ENCODE measurements around the gene MLXIPL.

DNA sequence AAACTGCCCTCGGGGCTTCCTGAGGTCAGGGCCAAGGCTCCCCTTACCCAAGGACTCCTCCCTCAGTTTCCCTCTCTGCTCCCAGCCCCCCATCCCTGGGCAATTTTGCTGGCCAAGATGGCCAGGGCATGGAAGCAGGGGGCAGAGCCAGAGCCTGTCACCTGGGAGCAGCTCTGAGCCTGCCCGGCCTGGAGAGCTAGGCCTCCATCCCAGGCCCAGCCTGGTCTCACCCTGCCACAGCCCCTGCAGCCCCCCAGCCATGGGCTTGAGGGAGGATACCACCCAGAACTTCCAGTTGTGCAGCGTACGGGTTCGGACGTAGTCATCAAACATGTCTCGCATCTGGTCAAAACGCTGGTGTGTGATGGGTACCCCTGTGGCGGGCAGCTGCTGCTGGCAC, 29.0 kb downstream of the MLXIPL start:
- TF ChIP-seq, protein P1, sequence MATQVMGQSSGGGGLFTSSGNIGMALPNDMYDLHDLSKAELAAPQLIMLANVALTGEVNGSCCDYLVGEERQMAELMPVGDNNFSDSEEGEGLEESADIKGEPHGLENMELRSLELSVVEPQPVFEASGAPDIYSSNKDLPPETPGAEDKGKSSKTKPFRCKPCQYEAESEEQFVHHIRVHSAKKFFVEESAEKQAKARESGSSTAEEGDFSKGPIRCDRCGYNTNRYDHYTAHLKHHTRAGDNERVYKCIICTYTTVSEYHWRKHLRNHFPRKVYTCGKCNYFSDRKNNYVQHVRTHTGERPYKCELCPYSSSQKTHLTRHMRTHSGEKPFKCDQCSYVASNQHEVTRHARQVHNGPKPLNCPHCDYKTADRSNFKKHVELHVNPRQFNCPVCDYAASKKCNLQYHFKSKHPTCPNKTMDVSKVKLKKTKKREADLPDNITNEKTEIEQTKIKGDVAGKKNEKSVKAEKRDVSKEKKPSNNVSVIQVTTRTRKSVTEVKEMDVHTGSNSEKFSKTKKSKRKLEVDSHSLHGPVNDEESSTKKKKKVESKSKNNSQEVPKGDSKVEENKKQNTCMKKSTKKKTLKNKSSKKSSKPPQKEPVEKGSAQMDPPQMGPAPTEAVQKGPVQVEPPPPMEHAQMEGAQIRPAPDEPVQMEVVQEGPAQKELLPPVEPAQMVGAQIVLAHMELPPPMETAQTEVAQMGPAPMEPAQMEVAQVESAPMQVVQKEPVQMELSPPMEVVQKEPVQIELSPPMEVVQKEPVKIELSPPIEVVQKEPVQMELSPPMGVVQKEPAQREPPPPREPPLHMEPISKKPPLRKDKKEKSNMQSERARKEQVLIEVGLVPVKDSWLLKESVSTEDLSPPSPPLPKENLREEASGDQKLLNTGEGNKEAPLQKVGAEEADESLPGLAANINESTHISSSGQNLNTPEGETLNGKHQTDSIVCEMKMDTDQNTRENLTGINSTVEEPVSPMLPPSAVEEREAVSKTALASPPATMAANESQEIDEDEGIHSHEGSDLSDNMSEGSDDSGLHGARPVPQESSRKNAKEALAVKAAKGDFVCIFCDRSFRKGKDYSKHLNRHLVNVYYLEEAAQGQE (IDR thresholded peaks at IDR 0.05; ENCODE audit: borderline replicate concordance) = no peak
- TF ChIP-seq EZH2 (IDR thresholded peaks at IDR 0.05; ENCODE audit: borderline replicate concordance, insufficient read depth, low read length, poor library complexity, severe bottlenecking) = no peak
- TF ChIP-seq TAF1 (IDR thresholded peaks at IDR 0.05; ENCODE audit: low read depth) = no peak
- TF ChIP-seq, protein P2, sequence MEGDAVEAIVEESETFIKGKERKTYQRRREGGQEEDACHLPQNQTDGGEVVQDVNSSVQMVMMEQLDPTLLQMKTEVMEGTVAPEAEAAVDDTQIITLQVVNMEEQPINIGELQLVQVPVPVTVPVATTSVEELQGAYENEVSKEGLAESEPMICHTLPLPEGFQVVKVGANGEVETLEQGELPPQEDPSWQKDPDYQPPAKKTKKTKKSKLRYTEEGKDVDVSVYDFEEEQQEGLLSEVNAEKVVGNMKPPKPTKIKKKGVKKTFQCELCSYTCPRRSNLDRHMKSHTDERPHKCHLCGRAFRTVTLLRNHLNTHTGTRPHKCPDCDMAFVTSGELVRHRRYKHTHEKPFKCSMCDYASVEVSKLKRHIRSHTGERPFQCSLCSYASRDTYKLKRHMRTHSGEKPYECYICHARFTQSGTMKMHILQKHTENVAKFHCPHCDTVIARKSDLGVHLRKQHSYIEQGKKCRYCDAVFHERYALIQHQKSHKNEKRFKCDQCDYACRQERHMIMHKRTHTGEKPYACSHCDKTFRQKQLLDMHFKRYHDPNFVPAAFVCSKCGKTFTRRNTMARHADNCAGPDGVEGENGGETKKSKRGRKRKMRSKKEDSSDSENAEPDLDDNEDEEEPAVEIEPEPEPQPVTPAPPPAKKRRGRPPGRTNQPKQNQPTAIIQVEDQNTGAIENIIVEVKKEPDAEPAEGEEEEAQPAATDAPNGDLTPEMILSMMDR (IDR thresholded peaks at IDR 0.05; ENCODE audit: poor library complexity, severe bottlenecking) = no peak
- TF ChIP-seq POLR2AphosphoS5 (IDR thresholded peaks at IDR 0.05) = no peak
- TF ChIP-seq EP300 (conservative IDR thresholded peaks at IDR 0.05; ENCODE audit: poor library complexity, severe bottlenecking) = no peak
- no peak for TF ChIP-seq MXI1 (conservative IDR thresholded peaks at IDR 0.05; ENCODE audit: poor library complexity, severe bottlenecking)
- no peak for TF ChIP-seq RAD21 (conservative IDR thresholded peaks at IDR 0.05)

Measured in neural cell (in vitro differentiated cells).